Muscle of leg (tissue), 11 donors: ENCODE measurements around the gene FASN. TPM values are rescaled to one million over a fixed set of nuclear protein-coding genes. Genes with fewer than 3 reads are reported as not detected.

Experiments
- DNase-seq: peaks from one replicate; pipeline ENCODE4 v3.0.0; 2013
- H3K27ac ChIP-seq: one replicate; pipeline ENCODE4 v1.5.1; 2013; ENCODE audit warnings: mild to moderate bottlenecking, low read length, control low read depth
- H3K27me3 ChIP-seq: one replicate; pipeline ENCODE4 v1.6.1; 2013; ENCODE audit warnings: low read length; ENCODE audit not compliant: control insufficient read depth, insufficient read depth
- H3K36me3 ChIP-seq: one replicate; pipeline ENCODE4 v1.6.1; 2013; ENCODE audit warnings: low read length; ENCODE audit not compliant: control insufficient read depth, insufficient read depth
- H3K4me1 ChIP-seq: one replicate; pipeline ENCODE4 v1.6.1; 2013; ENCODE audit warnings: low read length; ENCODE audit not compliant: control insufficient read depth, insufficient read depth
- H3K4me3 ChIP-seq: one replicate; pipeline ENCODE4 v1.5.1; 2013; ENCODE audit warnings: low read length, control low read depth
- H3K9me3 ChIP-seq: replicated peaks from 2 replicates; pipeline ENCODE4 v1.6.1; 2013; ENCODE audit warnings: low read depth, low read length; ENCODE audit not compliant: control insufficient read depth
- WGBS: methylation state at CpG from one replicate; pipeline ENCODE4 v1.1.5; 2013; ENCODE audit warnings: missing lambda C conversion rate; ENCODE audit not compliant: insufficient coverage; 5-methylcytosine and 5-hydroxymethylcytosine counted together
- polyA plus RNA-seq, 8 donors: library from polyadenylated mRNA; unstranded; fragments of 120-200 nt; gene quantifications; one replicate each; pipeline versions ENCODE4 v1.2.1 to v1.2.3, GENCODE V29; 2013; ENCODE audit warnings: inconsistent platforms in 1 of 8, low replicate concordance in 1 of 8; ENCODE audit not compliant: insufficient read length in 8 of 8, insufficient read depth in 1 of 8
- total RNA-seq: library from RNA; stranded (reverse); fragments of 120-200 nt; gene quantifications from one replicate; pipeline ENCODE4 v1.2.4, GENCODE V29; 2013

The FASN gene
- total and polyA plus RNA-seq, 9 donors: 15.4 to 53.4 (median 34.2) TPM

GRCh38 chr17:82031885-82032627, 66.0 kb downstream of the FASN start:
- Histone ChIP-seq H3K36me3 (peaks cover 13% of the 10 kb centered on the region), H3K27ac (no peak overlapping the region), H3K9me3 (no peaks in the 10 kb centered on the region), H3K27me3 (peaks cover 11% of the 10 kb centered on the region), H3K4me3 (peak overlapping the region; percentile 34), H3K4me1 (peaks cover 38% of the 10 kb centered on the region)
- WGBS: 7% methylated on average over 57 of the region's 59 CpGs
- DNase-seq: no peak

- Histone ChIP-seq H3K9me3 (no peaks in the 10 kb centered on the region), H3K36me3 (peaks cover 13% of the 10 kb centered on the region), H3K27ac (peak within 1 kb of the TSS; percentile 55), H3K4me3 (peak within 1 kb of the TSS; percentile 49), H3K27me3 (peaks cover 11% of the 10 kb centered on the region), H3K4me1 (peaks cover 31% of the 10 kb centered on the region)
- under 1% methylated on average over 58 of the region's 96 CpGs for WGBS
- peak; percentile 56 for DNase-seq
Measured at GRCh38 chr17:82031303-82031884, 66.6 kb downstream of the FASN start, which contains the start of gene RAC3. RAC3 (plus strand) TSS chr17:82031678; CDS start chr17:82031762, 84 bp downstream.

GRCh38 chr17:82030470-82031302, 67.3 kb downstream of the FASN start:
- peak overlapping the region; percentile 55 for H3K27ac ChIP-seq
- DNase-seq: peak; percentile 82
- H3K4me1 ChIP-seq: peaks cover 27% of the 10 kb centered on the region
- peaks cover 8% of the 10 kb centered on the region for H3K36me3 ChIP-seq
- no peaks in the 10 kb centered on the region for H3K9me3 ChIP-seq
- WGBS: 1% methylated on average over 94 of the region's 94 CpGs
- peaks cover 11% of the 10 kb centered on the region for H3K27me3 ChIP-seq
- peak overlapping the region; percentile 49 for H3K4me3 ChIP-seq

- H3K36me3 ChIP-seq: peaks cover 8% of the 10 kb centered on the region
Measured at GRCh38 chr17:82029990-82030469, 68.0 kb downstream of the FASN start.

GRCh38 chr17:82029391-82029790, 68.6 kb downstream of the FASN start:
- H3K27ac ChIP-seq: no peak overlapping the region

More at GRCh38 chr17:82029990-82030469, 68.0 kb downstream of the FASN start:
- Histone ChIP-seq H3K27ac (no peak overlapping the region), H3K27me3 (peaks cover 11% of the 10 kb centered on the region), H3K9me3 (no peaks in the 10 kb centered on the region), H3K4me3 (no peak overlapping the region), H3K4me1 (peaks cover 27% of the 10 kb centered on the region)
- no peak for DNase-seq
- 40% methylated on average over 30 of the region's 31 CpGs for WGBS

GRCh38 chr17:82028966-82029365, 69.1 kb downstream of the FASN start:
- Histone ChIP-seq H3K4me3 (no peak overlapping the region), H3K27ac (no peak overlapping the region), H3K4me1 (peaks cover 32% of the 10 kb centered on the region), H3K36me3 (peaks cover 5% of the 10 kb centered on the region), H3K9me3 (no peaks in the 10 kb centered on the region), H3K27me3 (peaks cover 11% of the 10 kb centered on the region)
- WGBS: 94% methylated on average over 5 of the region's 9 CpGs
- DNase-seq: no peak

More at GRCh38 chr17:82029391-82029790, 68.6 kb downstream of the FASN start:
- WGBS: 86% methylated on average over 14 of the region's 16 CpGs
- peaks cover 8% of the 10 kb centered on the region for H3K36me3 ChIP-seq
- no peaks in the 10 kb centered on the region for H3K9me3 ChIP-seq
- peaks cover 28% of the 10 kb centered on the region for H3K4me1 ChIP-seq
- no peak for DNase-seq
- peaks cover 11% of the 10 kb centered on the region for H3K27me3 ChIP-seq
- no peak overlapping the region for H3K4me3 ChIP-seq

Other genes starting within 250 kb of the FASN start
- gene P4HB, start 237.7 kb downstream of the FASN start, total RNA-seq: 385 TPM
- gene P4HB, start 237.7 kb downstream of the FASN start, polyA plus RNA-seq: 100 to 1,000 TPM; 383 to 577 (median 450) TPM
- gene ARHGDIA, start 226.9 kb downstream of the FASN start, total RNA-seq: 86.0 TPM
- gene ARHGDIA, start 226.9 kb downstream of the FASN start, polyA plus RNA-seq: 100 to 1,000 TPM; 145 to 236 (median 190) TPM
- 72.6 TPM for gene ALYREF, start 206.7 kb downstream of the FASN start, total RNA-seq
- gene ALYREF, start 206.7 kb downstream of the FASN start, polyA plus RNA-seq: 10 to 100 TPM; 56.0 to 80.0 (median 70.8) TPM
- 113 TPM for gene ANAPC11, start 206.5 kb downstream of the FASN start, total RNA-seq
- 100 to 1,000 TPM; 104 to 140 (median 113) TPM for gene ANAPC11, start 206.5 kb downstream of the FASN start, polyA plus RNA-seq
- gene NPB, start 196.0 kb downstream of the FASN start, total RNA-seq: 2.0 TPM
- gene NPB, start 196.0 kb downstream of the FASN start, polyA plus RNA-seq: under 1 TPM; 0.22 to 0.82 (median 0.66) TPM
- gene PCYT2, start 186.8 kb downstream of the FASN start, total RNA-seq: 9.0 TPM
- 10 to 100 TPM in 6 of 8 donors, 1 to 10 TPM in 2; 9.4 to 12.6 (median 11.2) TPM for gene PCYT2, start 186.8 kb downstream of the FASN start, polyA plus RNA-seq
- 6.0 TPM for gene SIRT7, start 180.1 kb downstream of the FASN start, total RNA-seq
- 1 to 10 TPM; 6.5 to 9.7 (median 8.4) TPM for gene SIRT7, start 180.1 kb downstream of the FASN start, polyA plus RNA-seq
- gene MAFG, start 170.5 kb downstream of the FASN start, total RNA-seq: 8.2 TPM
- 10 to 100 TPM; 11.7 to 18.1 (median 16.7) TPM for gene MAFG, start 170.5 kb downstream of the FASN start, polyA plus RNA-seq
- 78.9 TPM for gene PYCR1, start 160.9 kb downstream of the FASN start, total RNA-seq
- 100 to 1,000 TPM in 2 of 8 donors, 10 to 100 TPM in 6; 58.4 to 107 (median 80.3) TPM for gene PYCR1, start 160.9 kb downstream of the FASN start, polyA plus RNA-seq
- gene MYADML2, start 151.0 kb downstream of the FASN start, total RNA-seq: 24.1 TPM
- gene MYADML2, start 151.0 kb downstream of the FASN start, polyA plus RNA-seq: 10 to 100 TPM; 11.3 to 23.1 (median 20.0) TPM
- gene NOTUM, start 137.0 kb downstream of the FASN start, total RNA-seq: 4.1 TPM
- gene NOTUM, start 137.0 kb downstream of the FASN start, polyA plus RNA-seq: 1 to 10 TPM; 2.8 to 7.6 (median 3.3) TPM
- 28.7 TPM for gene ASPSCR1, start 120.6 kb downstream of the FASN start, total RNA-seq
- gene ASPSCR1, start 120.6 kb downstream of the FASN start, polyA plus RNA-seq: 10 to 100 TPM; 22.5 to 35.9 (median 26.6) TPM
- gene CENPX, start 75.4 kb downstream of the FASN start, total RNA-seq: 44.8 TPM
- 10 to 100 TPM; 33.4 to 41.0 (median 38.4) TPM for gene CENPX, start 75.4 kb downstream of the FASN start, polyA plus RNA-seq
- gene LRRC45, start 74.9 kb downstream of the FASN start, total RNA-seq: 9.1 TPM
- gene LRRC45, start 74.9 kb downstream of the FASN start, polyA plus RNA-seq: 10 to 100 TPM in 4 of 8 donors, 1 to 10 TPM in 4; 8.4 to 12.3 (median 10.3) TPM
- 11.2 TPM for gene RAC3, start 66.6 kb downstream of the FASN start, total RNA-seq
- gene RAC3, start 66.6 kb downstream of the FASN start, polyA plus RNA-seq: 10 to 100 TPM in 5 of 8 donors, 1 to 10 TPM in 3; 7.2 to 15.3 (median 11.1) TPM
- gene DCXR, start 60.5 kb downstream of the FASN start, total RNA-seq: 36.0 TPM
- 10 to 100 TPM; 30.0 to 44.6 (median 39.2) TPM for gene DCXR, start 60.5 kb downstream of the FASN start, polyA plus RNA-seq
- gene RFNG, start 46.4 kb downstream of the FASN start, total RNA-seq: 21.6 TPM
- gene RFNG, start 46.4 kb downstream of the FASN start, polyA plus RNA-seq: 10 to 100 TPM; 25.3 to 47.1 (median 31.7) TPM
- gene GPS1, start 46.3 kb downstream of the FASN start, total RNA-seq: 69.6 TPM
- 10 to 100 TPM; 68.1 to 87.7 (median 76.7) TPM for gene GPS1, start 46.3 kb downstream of the FASN start, polyA plus RNA-seq
- 43.6 TPM for gene DUS1L, start 32.4 kb downstream of the FASN start, total RNA-seq
- gene DUS1L, start 32.4 kb downstream of the FASN start, polyA plus RNA-seq: 10 to 100 TPM; 52.9 to 73.5 (median 59.3) TPM
- 15.7 TPM for gene CCDC57, start 114.6 kb upstream of the FASN start, total RNA-seq
- gene CCDC57, start 114.6 kb upstream of the FASN start, polyA plus RNA-seq: 10 to 100 TPM; 18.1 to 37.4 (median 30.8) TPM
- gene SLC16A3, start 130.8 kb upstream of the FASN start, total RNA-seq: 21.9 TPM
- 10 to 100 TPM; 21.9 to 47.3 (median 33.4) TPM for gene SLC16A3, start 130.8 kb upstream of the FASN start, polyA plus RNA-seq
- 15.0 TPM for gene CSNK1D, start 175.5 kb upstream of the FASN start, total RNA-seq
- 10 to 100 TPM; 63.2 to 82.2 (median 73.2) TPM for gene CSNK1D, start 175.5 kb upstream of the FASN start, polyA plus RNA-seq
- gene CD7, start 219.4 kb upstream of the FASN start, total RNA-seq: 0.22 TPM
- gene CD7, start 219.4 kb upstream of the FASN start, polyA plus RNA-seq: 1 to 10 TPM in 2 of 8 donors, under 1 TPM in 6; 0.24 to 1.4 (median 0.69) TPM
- 5.3 TPM for gene SECTM1, start 235.5 kb upstream of the FASN start, total RNA-seq
- gene SECTM1, start 235.5 kb upstream of the FASN start, polyA plus RNA-seq: 1 to 10 TPM; 2.6 to 6.3 (median 3.6) TPM